ENCODE results near the gene TMX4. TPM values are rescaled to one million over a fixed set of nuclear protein-coding genes. Genes with fewer than 3 reads are reported as not detected.

The TMX4 gene
- total RNA-seq, 1 donor from 2014 or later, result 35.7 TPM

DNA sequence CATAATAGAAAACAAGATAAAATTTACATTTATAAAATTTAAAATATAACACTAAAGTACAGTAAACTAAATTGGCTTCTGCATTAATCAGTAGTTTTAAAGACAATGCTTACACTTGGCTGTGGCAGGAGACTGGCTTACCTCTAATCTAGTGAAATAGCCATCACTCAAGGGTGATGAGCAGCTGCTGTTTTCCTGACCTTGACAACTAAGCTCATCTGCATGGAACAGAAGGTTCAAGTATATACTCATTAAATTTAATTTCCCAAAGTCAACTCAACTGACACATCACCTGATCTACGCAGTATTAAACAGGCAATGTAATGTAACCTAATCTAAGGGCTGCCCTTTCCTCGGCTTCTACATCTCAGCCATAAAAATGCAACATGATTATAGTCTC lies 14.5 kb downstream of the TMX4 start:
- TF ChIP-seq, protein P1, sequence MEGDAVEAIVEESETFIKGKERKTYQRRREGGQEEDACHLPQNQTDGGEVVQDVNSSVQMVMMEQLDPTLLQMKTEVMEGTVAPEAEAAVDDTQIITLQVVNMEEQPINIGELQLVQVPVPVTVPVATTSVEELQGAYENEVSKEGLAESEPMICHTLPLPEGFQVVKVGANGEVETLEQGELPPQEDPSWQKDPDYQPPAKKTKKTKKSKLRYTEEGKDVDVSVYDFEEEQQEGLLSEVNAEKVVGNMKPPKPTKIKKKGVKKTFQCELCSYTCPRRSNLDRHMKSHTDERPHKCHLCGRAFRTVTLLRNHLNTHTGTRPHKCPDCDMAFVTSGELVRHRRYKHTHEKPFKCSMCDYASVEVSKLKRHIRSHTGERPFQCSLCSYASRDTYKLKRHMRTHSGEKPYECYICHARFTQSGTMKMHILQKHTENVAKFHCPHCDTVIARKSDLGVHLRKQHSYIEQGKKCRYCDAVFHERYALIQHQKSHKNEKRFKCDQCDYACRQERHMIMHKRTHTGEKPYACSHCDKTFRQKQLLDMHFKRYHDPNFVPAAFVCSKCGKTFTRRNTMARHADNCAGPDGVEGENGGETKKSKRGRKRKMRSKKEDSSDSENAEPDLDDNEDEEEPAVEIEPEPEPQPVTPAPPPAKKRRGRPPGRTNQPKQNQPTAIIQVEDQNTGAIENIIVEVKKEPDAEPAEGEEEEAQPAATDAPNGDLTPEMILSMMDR (IDR thresholded peaks at IDR 0.05), result no peak
- no peaks in the 10 kb centered on the region for H3K27me3 ChIP-seq (ENCODE audit: low read depth)
- ATAC-seq (no peak), DNase-seq (no peak)
- H3K4me1 ChIP-seq, result no peaks in the 10 kb centered on the region
- no peak overlapping the region for H3K4me3 ChIP-seq
- intact Hi-C loops (cut with DNase I), result no loop called here
- H3K27ac ChIP-seq, result no peak overlapping the region
- peaks cover 23% of the 10 kb centered on the region for H3K36me3 ChIP-seq
- H3K9me3 ChIP-seq, result no peaks in the 10 kb centered on the region

DNA sequence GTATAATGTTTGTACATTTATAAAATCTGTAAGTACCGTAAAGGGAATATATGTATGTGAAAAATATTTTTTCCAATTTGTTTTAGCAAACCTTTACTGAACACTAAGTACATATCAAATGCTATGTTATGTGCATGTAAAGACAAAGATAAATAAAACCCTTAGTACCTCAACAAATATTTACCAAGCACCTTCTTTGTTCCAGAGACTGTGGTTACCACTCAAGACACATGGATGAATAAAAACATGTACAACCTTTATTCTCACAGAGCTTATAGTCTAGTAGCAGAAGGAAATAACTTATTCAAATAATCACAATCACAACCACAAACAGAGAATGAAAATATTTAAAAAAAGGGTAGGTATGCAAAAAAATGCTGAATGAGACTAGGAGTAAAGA lies 17.5 kb downstream of the TMX4 start:
- ATAC-seq (no peak), DNase-seq (no peak)
- Histone ChIP-seq H3K27me3 (ENCODE audit: low read depth) (no peaks in the 10 kb centered on the region), H3K36me3 (peaks cover 36% of the 10 kb centered on the region), H3K4me1 (no peaks in the 10 kb centered on the region), H3K9me3 (no peaks in the 10 kb centered on the region), H3K27ac (no peak overlapping the region), H3K4me3 (no peak overlapping the region)
- intact Hi-C loops (cut with DNase I), result no loop called here
- TF ChIP-seq, protein P1 (IDR thresholded peaks at IDR 0.05), result no peak

DNA sequence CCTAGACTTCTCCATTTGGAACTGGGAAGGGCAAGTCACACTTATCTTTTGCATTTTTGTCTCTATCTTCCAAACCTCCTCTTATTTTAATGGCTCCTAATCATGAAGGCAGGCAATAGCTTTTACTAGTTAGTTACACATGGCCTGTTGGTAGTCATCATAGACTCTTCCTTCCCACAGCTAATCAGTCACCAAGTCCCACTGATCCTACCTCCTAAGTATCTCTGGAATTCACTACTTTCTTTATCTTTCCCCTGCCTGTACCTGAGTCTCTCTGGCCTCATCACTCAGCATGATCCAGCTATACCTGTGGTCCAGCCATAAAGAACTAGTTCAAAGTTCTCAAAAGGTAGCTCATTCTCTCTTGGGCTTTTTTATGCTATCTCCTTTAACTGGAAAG lies 18.8 kb downstream of the TMX4 start:
- intact Hi-C loops (cut with DNase I), result no loop called here
- peaks cover 48% of the 10 kb centered on the region for H3K36me3 ChIP-seq
- no peaks in the 10 kb centered on the region for H3K27me3 ChIP-seq (ENCODE audit: low read depth)
- DNase-seq (no peak), ATAC-seq (no peak)
- TF ChIP-seq, protein P1 (IDR thresholded peaks at IDR 0.05), result no peak
- H3K9me3 ChIP-seq, result no peaks in the 10 kb centered on the region
- H3K4me3 ChIP-seq, result no peak overlapping the region
- H3K4me1 ChIP-seq, result no peaks in the 10 kb centered on the region
- H3K27ac ChIP-seq, result no peak overlapping the region

DNA sequence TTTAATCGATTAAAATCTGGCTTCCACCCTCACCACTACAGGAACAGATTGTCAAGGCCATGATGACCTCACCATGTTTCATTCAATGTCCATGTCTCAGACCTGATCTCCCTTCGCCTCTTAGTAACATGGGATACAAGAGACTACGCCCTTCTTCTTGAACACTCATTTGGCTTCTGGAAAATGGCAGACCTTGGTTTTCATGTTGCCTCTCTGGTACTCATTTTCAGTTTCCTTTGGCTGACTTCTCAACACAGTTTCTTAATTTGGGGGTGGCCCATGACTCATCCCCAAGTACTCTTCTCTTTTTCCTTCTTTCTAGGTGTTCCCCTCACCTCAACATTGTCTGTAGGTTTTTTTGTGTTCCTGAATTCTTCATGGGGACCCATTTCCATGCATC lies 22.7 kb downstream of the TMX4 start:
- Histone ChIP-seq H3K9me3 (peaks cover 5% of the 10 kb centered on the region), H3K4me1 (no peaks in the 10 kb centered on the region), H3K36me3 (peaks cover 61% of the 10 kb centered on the region), H3K27ac (no peak overlapping the region), H3K4me3 (no peak overlapping the region), H3K27me3 (ENCODE audit: low read depth) (no peaks in the 10 kb centered on the region)
- DNase-seq, result no peak
- intact Hi-C loops (cut with DNase I), result no loop called here
- TF ChIP-seq, protein P1 (IDR thresholded peaks at IDR 0.05), result no peak
- no peak for ATAC-seq

DNA sequence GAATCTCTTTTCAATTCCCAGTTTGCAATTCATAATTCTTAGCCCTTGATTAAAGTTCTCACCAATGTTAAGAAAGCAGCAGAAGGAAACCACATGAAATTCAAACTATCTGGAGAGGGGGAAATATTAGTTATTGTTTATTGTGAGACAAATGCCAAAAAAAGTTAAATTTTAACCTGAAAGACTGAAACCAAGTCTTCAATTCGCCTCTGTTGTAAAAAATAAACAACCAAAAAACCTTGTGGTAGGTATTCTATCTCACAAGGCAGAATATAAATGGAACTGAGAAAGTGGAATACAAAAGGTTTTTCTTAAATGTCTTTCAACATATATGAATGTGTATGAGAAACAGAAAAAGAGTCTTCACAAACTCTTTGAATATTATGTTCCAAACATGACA lies 24.8 kb downstream of the TMX4 start:
- TF ChIP-seq, protein P1 (IDR thresholded peaks at IDR 0.05), result no peak
- no peaks in the 10 kb centered on the region for H3K4me1 ChIP-seq
- intact Hi-C loops (cut with DNase I), result no loop called here
- H3K27me3 ChIP-seq (ENCODE audit: low read depth), result no peaks in the 10 kb centered on the region
- peaks cover 48% of the 10 kb centered on the region for H3K36me3 ChIP-seq
- H3K4me3 ChIP-seq, result no peak overlapping the region
- H3K27ac ChIP-seq, result no peak overlapping the region
- no peak for DNase-seq
- peaks cover 5% of the 10 kb centered on the region for H3K9me3 ChIP-seq
- no peak for ATAC-seq

DNA sequence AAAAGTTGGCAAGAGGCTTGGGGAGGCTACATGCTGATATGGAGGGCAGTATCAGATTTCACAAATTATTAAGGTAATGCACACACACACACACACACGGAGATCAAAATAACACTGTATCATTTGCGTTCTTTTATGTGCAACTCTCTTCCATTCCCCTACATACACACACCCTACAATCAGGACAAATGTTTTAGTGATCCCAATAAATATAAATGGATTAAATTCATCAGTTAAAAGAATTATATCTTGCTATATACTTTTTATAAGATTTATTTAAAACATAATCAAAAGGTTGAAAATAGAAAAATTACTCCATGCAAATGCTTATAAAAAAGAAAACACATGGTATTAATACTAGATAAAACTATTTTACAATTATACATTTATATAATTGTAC lies 25.9 kb downstream of the TMX4 start:
- intact Hi-C loops (cut with DNase I), result no loop called here

More for the DNA sequence above, 25.9 kb downstream of the TMX4 start:
- H3K27ac ChIP-seq, result no peak overlapping the region
- no peaks in the 10 kb centered on the region for H3K27me3 ChIP-seq (ENCODE audit: low read depth)
- no peak for ATAC-seq
- TF ChIP-seq, protein P1 (IDR thresholded peaks at IDR 0.05), result no peak
- DNase-seq, result no peak
- H3K4me1 ChIP-seq, result no peaks in the 10 kb centered on the region
- peaks cover 37% of the 10 kb centered on the region for H3K36me3 ChIP-seq
- peaks cover 5% of the 10 kb centered on the region for H3K9me3 ChIP-seq
- H3K4me3 ChIP-seq, result no peak overlapping the region

Measured in lower lobe of right lung (tissue), 2 donors.